Activated B cell treated with CpG ODN at 0.5 μM for 24 hours (primary cell): ENCODE results near the gene RNF212. TPM values are rescaled to one million over a fixed set of nuclear protein-coding genes. Genes with fewer than 3 reads are reported as not detected.

Experiments
- ATAC-seq: fragments of 200-7000 bp; cut with Tn5 transposase; one replicate; pipeline ENCODE4 v1.10.0; 2021; ENCODE audit warnings: low read depth, mild to moderate bottlenecking, moderate library complexity
- CTCF ChIA-PET: fragments of 350-600 bp; sonication (Branson Sonifier 250); formaldehyde crosslinking; loops from one replicate; lab custom pipeline; 2021; ENCODE audit warnings: antibody characterized with exemption; lab: Charles Lee
- POLR2A ChIA-PET: fragments of 350-600 bp; sonication (Branson Sonifier 250); formaldehyde crosslinking; loops from one replicate; lab custom pipeline; 2021; ENCODE audit warnings: antibody characterized with exemption; lab: Charles Lee
- DNase-seq: peaks from one replicate; pipeline ENCODE4 v3.0.0; 2022
- H3K27ac Mint-ChIP-seq: one replicate; pipeline ENCODE4 v1.8.0; 2020; ENCODE audit warnings: mixed read lengths
- H3K27me3 Mint-ChIP-seq: one replicate; pipeline ENCODE4 v1.8.0; 2021; ENCODE audit warnings: mixed read lengths
- H3K36me3 Mint-ChIP-seq: one replicate; pipeline ENCODE4 v1.8.0; 2021; ENCODE audit warnings: low read depth, mixed read lengths
- H3K4me1 Mint-ChIP-seq: one replicate; pipeline ENCODE4 v1.8.0; 2021; ENCODE audit warnings: mixed read lengths
- H3K4me3 Mint-ChIP-seq: one replicate; pipeline ENCODE4 v1.8.0; 2020; ENCODE audit warnings: mild to moderate bottlenecking, mixed read lengths
- H3K9me3 Mint-ChIP-seq: one replicate; pipeline ENCODE4 v1.8.0; 2020; ENCODE audit warnings: mixed read lengths
- CTCF ChIP-seq: fragments of 200-600 bp; IDR thresholded peaks from one replicate; pipeline ENCODE4 v1.8.0; 2022; ENCODE audit warnings: antibody characterized with exemption, mild to moderate bottlenecking
- intact Hi-C: fragments of 100-400 bp; cut with micrococcal nuclease; formaldehyde crosslinking; loops from one replicate; pipeline ENCODE4 v1.15.1; 2024
- total RNA-seq: library from RNA; stranded (reverse); gene quantifications from 2 replicates; pipeline ENCODE4 v1.2.3, GENCODE V29; 2022

RNF212 gene
- total RNA-seq, 1 donor from 2014 or later: 2.4 TPM

- CTCF ChIA-PET: no interaction called here
- POLR2A ChIA-PET: no interaction called here
- intact Hi-C loops: no loop called here
- Mint-ChIP-seq H3K9me3 (no peaks in the 10 kb centered on the region), H3K4me1 (peaks cover 12% of the 10 kb centered on the region), H3K27me3 (peaks cover 18% of the 10 kb centered on the region), H3K27ac (no peak overlapping the region), H3K36me3 (no peaks in the 10 kb centered on the region), H3K4me3 (no peak overlapping the region)
- no peak for TF ChIP-seq CTCF
- no peak for ATAC-seq
- no peak for DNase-seq
These were observed 38.1 kb downstream of the RNF212 start for GRCh38 chr4:1075225-1075624.

- no peak for DNase-seq
- POLR2A ChIA-PET: no interaction called here
- CTCF ChIA-PET: no interaction called here
- ATAC-seq: no peak
- peaks cover 12% of the 10 kb centered on the region for H3K4me1 Mint-ChIP-seq
- intact Hi-C loops: loop anchor here (5.0 kb wide), 1 partner anchor 48 kb away; no protein-coding TSS in a partner anchor
- no peak for TF ChIP-seq CTCF
- H3K36me3 Mint-ChIP-seq: no peaks in the 10 kb centered on the region
- H3K27me3 Mint-ChIP-seq: peaks cover 21% of the 10 kb centered on the region
- H3K9me3 Mint-ChIP-seq: no peaks in the 10 kb centered on the region
- H3K27ac Mint-ChIP-seq: no peak overlapping the region
- no peak overlapping the region for H3K4me3 Mint-ChIP-seq
These were observed 39.3 kb downstream of the RNF212 start for GRCh38 chr4:1074077-1074476.

- CTCF ChIA-PET: no interaction called here
- no peak for DNase-seq
- TF ChIP-seq CTCF: peak; percentile 8
- H3K36me3 Mint-ChIP-seq: no peaks in the 10 kb centered on the region
- H3K4me3 Mint-ChIP-seq: no peak overlapping the region
- peaks cover 12% of the 10 kb centered on the region for H3K4me1 Mint-ChIP-seq
- intact Hi-C loops: loop anchor here (1.0 to 5.0 kb wide), 2 partner anchors 49 to 278 kb away; no protein-coding TSS in a partner anchor
- no peak overlapping the region for H3K27ac Mint-ChIP-seq
- peaks cover 19% of the 10 kb centered on the region for H3K27me3 Mint-ChIP-seq
- H3K9me3 Mint-ChIP-seq: no peaks in the 10 kb centered on the region
- POLR2A ChIA-PET: no interaction called here
- peak; percentile 79 for ATAC-seq
These were observed 40.4 kb downstream of the RNF212 start for GRCh38 chr4:1072830-1073446.

DNA sequence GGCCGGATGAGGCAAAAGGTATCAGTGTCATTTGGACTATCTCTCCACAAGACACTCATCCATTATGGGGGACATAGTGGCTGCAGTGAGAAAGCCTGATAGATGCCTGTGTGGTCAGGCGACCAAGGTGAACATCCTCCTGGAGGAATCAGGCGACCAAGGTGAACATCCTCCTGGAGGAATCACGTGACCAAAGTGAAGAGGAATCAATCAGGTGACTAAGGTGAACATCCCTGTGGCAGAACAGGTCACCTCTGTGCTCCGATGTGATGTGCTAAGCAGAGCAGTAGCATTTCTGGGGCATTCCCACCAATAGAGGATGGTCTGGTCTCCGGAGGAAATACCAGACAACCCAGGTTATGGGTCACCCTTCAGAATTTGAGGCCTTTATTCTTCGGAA lies 44.0 kb downstream of the RNF212 start:
- no peak for TF ChIP-seq CTCF
- CTCF ChIA-PET: no interaction called here
- Mint-ChIP-seq H3K27ac (no peak overlapping the region), H3K9me3 (no peaks in the 10 kb centered on the region), H3K36me3 (no peaks in the 10 kb centered on the region), H3K4me3 (no peak overlapping the region), H3K27me3 (peaks cover 36% of the 10 kb centered on the region), H3K4me1 (peaks cover 12% of the 10 kb centered on the region)
- ATAC-seq (no peak), DNase-seq (no peak)
- POLR2A ChIA-PET: no interaction called here
- intact Hi-C loops: no loop called here

GRCh38 chr4:1065732-1066131 lies 47.6 kb downstream of the RNF212 start:
- Mint-ChIP-seq H3K9me3 (no peaks in the 10 kb centered on the region), H3K4me3 (no peak overlapping the region), H3K27me3 (peaks cover 51% of the 10 kb centered on the region), H3K27ac (no peak overlapping the region), H3K36me3 (no peaks in the 10 kb centered on the region), H3K4me1 (no peaks in the 10 kb centered on the region)
- intact Hi-C loops: no loop called here
- ATAC-seq (no peak), DNase-seq (no peak)
- CTCF ChIA-PET: no interaction called here
- TF ChIP-seq CTCF: no peak
- POLR2A ChIA-PET: no interaction called here
